Thymus (tissue), 11 donors: Measurements from ENCODE around the gene EIF3F. TPM values are rescaled to one million over a fixed set of nuclear protein-coding genes. Genes with fewer than 3 reads are reported as not detected.

Experiments used
- DNase-seq, 9 donors: peaks; one replicate each; pipeline ENCODE4 v3.0.0-alpha.2; 2013; ENCODE audit warnings: low spot score in 9 of 9, low read depth in 6 of 9, missing footprints in 1 of 9
- H3K27ac ChIP-seq, 2 donors: one replicate each; pipeline ENCODE4 v1.5.1; 2013; ENCODE audit warnings: control low read depth in 1 of 2, low read depth in 1 of 2, low read length in 1 of 2, mild to moderate bottlenecking in 1 of 2, moderate library complexity in 1 of 2
- H3K27me3 ChIP-seq, 2 donors: one replicate each; pipeline ENCODE4 v1.5.1; 2013; ENCODE audit warnings: low read length in 1 of 2; ENCODE audit not compliant: control insufficient read depth in 2 of 2, insufficient read depth in 1 of 2
- H3K36me3 ChIP-seq, 2 donors: one replicate each; pipeline ENCODE4 v1.5.1; 2013; ENCODE audit warnings: low read length in 1 of 2, mild to moderate bottlenecking in 1 of 2, moderate library complexity in 1 of 2; ENCODE audit not compliant: control insufficient read depth in 2 of 2, insufficient read depth in 2 of 2
- H3K4me1 ChIP-seq, 2 donors: one replicate each; pipeline ENCODE4 v1.5.1; 2013; ENCODE audit warnings: low read length in 2 of 2; ENCODE audit not compliant: control insufficient read depth in 2 of 2, insufficient read depth in 2 of 2
- H3K4me3 ChIP-seq, 2 donors: one replicate each; pipeline ENCODE4 v1.5.1; 2013; ENCODE audit warnings: low read length in 2 of 2, control low read depth in 1 of 2, mild to moderate bottlenecking in 1 of 2
- H3K9me3 ChIP-seq, 2 donors: one replicate each; pipeline ENCODE4 v1.5.1; 2013; ENCODE audit warnings: low read length in 1 of 2, mild to moderate bottlenecking in 1 of 2; ENCODE audit not compliant: control insufficient read depth in 2 of 2, insufficient read depth in 1 of 2
- WGBS: extraction: QIAGEN DNeasy Blood & Tissue Kit; methylation state at CpG from one replicate; pipeline ENCODE4 v1.1.7; 2013; 5-methylcytosine and 5-hydroxymethylcytosine counted together
- polyA plus RNA-seq: library from polyadenylated mRNA; stranded (reverse); fragments of 200-250 nt; gene quantifications from one replicate; pipeline ENCODE4 v1.2.3, GENCODE V29; 2013
- total RNA-seq: library from RNA; stranded (reverse); fragments of 120-200 nt; gene quantifications from one replicate; pipeline ENCODE4 v1.2.4, GENCODE V29; 2013
- donor health status: healthy.

Gene EIF3F
- total and polyA plus RNA-seq, 2 donors, result 266 to 281 TPM

DNA sequence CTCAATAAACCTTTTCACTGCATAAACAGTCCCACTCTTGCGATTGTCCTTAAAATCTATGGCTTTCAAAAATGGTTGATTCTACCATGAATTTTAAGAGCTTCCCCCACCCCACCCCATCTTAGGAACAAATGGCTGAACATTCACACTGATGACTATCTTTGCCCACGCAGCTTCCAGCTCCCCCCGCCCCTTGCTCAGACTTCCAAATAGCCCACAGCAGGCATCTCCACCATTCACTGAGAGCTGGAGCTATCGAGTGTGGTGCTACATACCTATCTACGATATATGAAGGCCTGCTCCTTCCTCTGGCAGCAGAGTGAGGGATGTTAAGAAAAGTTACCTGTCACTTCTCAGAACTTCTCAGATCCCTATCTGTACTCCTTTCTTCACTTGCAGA, 26.7 kb downstream of the EIF3F start:
- H3K27ac ChIP-seq, result no peak overlapping the region
- H3K9me3 ChIP-seq, result no peaks in the 10 kb centered on the region
- no peak for DNase-seq
- no peaks in the 10 kb centered on the region for H3K36me3 ChIP-seq
- peaks cover 16 to 39% of the 10 kb centered on the region in 2 donors for H3K27me3 ChIP-seq
- WGBS, result 88% methylated on average over 5 of the region's 5 CpGs
- no peaks in the 10 kb centered on the region for H3K4me1 ChIP-seq
- H3K4me3 ChIP-seq, result no peak overlapping the region

DNA sequence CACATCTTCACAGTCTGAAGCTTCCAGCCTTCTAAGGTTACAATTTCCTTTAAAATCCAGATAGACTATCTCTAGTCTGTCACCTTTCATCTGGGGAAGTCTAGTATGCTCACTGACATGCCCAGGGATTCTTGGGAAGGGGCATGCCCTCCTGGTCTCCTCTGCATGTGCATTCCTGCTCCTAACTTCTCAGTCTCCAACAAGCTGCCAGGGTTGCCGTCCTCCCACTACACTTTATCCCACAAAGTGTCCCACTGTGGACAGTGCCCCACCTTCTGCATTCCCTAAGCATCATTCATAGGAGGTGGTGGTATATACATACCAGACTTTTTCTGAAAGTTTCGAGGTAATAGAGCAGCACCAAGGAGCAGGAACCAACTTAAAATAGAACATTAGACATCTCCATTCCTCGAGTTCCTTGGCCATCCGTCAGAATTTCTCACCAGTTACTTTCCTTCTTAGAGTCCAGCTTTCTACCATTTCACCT, 28.7 kb downstream of the EIF3F start:
- 73% methylated on average over 4 of the region's 4 CpGs for WGBS
- no peaks in the 10 kb centered on the region for H3K4me1 ChIP-seq
- no peaks in the 10 kb centered on the region for H3K9me3 ChIP-seq
- H3K27me3 ChIP-seq, result peaks cover 36 to 57% of the 10 kb centered on the region in 2 donors
- H3K27ac ChIP-seq, result no peak overlapping the region
- H3K4me3 ChIP-seq, result no peak overlapping the region
- DNase-seq, result no peak
- no peaks in the 10 kb centered on the region for H3K36me3 ChIP-seq

DNA sequence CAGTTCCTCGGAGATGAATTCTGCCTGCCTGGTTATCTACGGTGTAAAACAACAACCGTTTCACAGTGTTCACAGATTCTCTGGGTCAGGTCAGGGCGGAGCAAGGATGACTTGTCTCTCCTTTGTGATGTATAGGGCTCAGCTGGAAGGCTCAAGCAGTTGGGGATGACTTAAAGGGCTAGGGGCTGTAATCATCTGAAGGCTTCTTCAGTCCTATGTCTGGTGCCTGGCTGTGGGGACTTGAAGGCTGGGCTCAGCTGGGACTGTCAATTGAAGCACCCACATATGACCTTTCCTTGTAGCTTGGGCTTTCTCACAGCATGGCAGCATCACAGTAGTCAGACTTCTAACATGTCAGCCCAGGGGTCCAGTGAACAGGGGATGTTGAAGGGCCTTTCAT, 29.3 kb downstream of the EIF3F start:
- Histone ChIP-seq H3K4me3 (no peak overlapping the region), H3K9me3 (no peaks in the 10 kb centered on the region), H3K27ac (no peak overlapping the region), H3K27me3 (peaks cover 36 to 64% of the 10 kb centered on the region in 2 donors), H3K4me1 (no peaks in the 10 kb centered on the region), H3K36me3 (no peaks in the 10 kb centered on the region)
- no peak for DNase-seq
- WGBS, result 50% methylated on average over 4 of the region's 4 CpGs

DNA sequence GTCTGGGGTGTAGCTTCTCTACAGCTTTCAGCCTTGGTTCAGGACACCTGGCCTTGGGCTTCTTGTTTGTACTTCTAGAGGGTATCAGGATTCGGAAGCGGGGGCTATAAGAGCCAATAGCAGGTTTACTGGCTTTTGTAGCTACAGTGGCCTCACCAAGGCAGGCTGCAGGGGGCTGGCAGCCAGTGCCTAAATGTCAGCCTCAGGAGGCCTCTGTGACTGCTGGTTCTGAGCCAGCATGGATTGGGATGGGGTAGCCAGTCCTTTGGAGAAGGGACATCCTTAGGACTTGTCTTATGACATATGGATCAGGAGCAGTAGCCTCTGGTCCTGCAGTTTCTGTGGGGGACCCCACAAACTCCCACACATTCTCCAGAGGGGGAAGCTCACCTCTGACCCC, 29.9 kb downstream of the EIF3F start:
- Histone ChIP-seq H3K36me3 (no peaks in the 10 kb centered on the region), H3K27me3 (peaks cover 36 to 64% of the 10 kb centered on the region in 2 donors), H3K4me3 (no peak overlapping the region), H3K27ac (no peak overlapping the region), H3K9me3 (no peaks in the 10 kb centered on the region), H3K4me1 (no peaks in the 10 kb centered on the region)
- no peak for DNase-seq
- 96% methylated on average over 2 of the region's 2 CpGs for WGBS

DNA sequence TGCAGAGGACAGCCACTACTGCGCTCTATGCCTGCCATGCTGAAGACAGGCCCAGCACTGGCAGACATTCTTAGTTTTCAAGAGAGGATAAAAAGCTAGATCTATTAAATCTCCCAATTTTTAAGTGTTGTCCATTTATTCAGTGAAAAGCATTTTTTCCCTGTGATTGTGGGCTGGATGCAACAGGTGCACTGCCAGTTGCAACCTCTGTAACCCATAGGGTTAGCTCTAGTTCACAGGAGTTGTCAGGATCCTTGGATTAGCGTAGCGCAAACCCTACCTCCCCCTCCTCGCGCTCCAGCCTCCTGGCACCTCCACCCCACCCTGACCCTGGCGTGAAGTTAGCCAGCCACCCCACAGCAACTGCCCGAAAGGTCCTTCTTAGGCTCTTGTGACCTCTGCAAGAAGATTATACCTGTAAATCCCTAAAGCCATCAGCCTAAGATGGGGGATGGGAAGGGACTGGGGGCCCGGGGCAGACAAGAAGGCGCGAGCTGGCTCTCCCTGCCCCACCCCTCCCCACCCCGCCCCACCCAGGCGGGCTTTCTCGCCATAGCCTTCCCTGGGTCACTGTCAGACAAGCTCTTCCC, 30.9 kb downstream of the EIF3F start:
- no peaks in the 10 kb centered on the region for H3K9me3 ChIP-seq
- peaks cover 36 to 68% of the 10 kb centered on the region in 2 donors for H3K27me3 ChIP-seq
- no peak overlapping the region for H3K4me3 ChIP-seq
- H3K36me3 ChIP-seq, result no peaks in the 10 kb centered on the region
- WGBS, result 67% methylated on average over 13 of the region's 13 CpGs
- H3K4me1 ChIP-seq, result no peaks in the 10 kb centered on the region
- H3K27ac ChIP-seq, result no peak overlapping the region
- no peak for DNase-seq

DNA sequence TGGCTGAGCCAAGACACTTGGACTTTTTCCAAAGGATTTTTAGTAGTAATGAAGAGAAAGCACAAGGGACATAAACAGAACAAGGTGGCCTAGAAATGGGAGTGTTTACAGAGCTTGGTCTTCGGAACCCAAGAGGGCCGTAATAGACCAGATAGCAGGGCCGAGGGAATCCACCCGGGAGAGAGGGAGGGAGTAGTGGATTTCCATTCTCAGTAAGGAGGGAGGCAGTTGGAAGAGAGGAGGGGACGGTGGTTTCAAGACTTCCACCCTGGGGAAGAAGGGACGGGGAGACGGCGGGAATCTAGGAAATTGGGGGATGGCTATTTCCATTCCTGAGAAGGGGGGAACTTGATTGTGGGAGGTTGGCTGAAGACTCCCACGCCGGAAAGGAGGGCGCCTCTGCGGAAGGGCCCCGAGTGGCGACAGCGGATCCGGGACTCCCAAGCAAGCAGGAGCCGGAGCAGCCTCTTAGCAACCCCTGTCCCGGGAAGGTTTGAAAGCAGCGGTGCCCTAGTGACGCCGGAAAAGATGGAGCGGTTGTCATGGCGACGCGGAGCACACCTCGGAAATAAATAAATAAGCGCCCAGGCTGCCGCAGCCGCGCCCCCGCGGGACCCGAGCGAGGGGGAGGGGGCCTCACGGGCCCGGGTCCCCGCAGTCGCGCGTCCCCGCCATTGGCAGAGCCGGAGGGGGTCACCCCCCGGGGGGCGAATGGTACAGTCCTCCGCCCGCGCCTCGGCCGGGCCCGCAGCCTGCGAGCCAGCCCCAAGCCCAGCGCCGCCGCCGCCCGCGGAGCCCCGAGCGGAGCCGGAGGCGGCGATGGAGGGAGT, 31.6 kb downstream of the EIF3F start:
- no peaks in the 10 kb centered on the region for H3K4me1 ChIP-seq
- H3K4me3 ChIP-seq, result peak overlapping the region in 1 of 2 donors; percentile 43
- H3K36me3 ChIP-seq, result no peaks in the 10 kb centered on the region
- DNase-seq, result peak in 6 of 9 donors; percentile 5 to 66 (median 22)
- 4% methylated on average over 62 of the region's 62 CpGs for WGBS
- H3K27ac ChIP-seq, result no peak overlapping the region
- peaks cover 36 to 68% of the 10 kb centered on the region in 2 donors for H3K27me3 ChIP-seq
- no peaks in the 10 kb centered on the region for H3K9me3 ChIP-seq

DNA sequence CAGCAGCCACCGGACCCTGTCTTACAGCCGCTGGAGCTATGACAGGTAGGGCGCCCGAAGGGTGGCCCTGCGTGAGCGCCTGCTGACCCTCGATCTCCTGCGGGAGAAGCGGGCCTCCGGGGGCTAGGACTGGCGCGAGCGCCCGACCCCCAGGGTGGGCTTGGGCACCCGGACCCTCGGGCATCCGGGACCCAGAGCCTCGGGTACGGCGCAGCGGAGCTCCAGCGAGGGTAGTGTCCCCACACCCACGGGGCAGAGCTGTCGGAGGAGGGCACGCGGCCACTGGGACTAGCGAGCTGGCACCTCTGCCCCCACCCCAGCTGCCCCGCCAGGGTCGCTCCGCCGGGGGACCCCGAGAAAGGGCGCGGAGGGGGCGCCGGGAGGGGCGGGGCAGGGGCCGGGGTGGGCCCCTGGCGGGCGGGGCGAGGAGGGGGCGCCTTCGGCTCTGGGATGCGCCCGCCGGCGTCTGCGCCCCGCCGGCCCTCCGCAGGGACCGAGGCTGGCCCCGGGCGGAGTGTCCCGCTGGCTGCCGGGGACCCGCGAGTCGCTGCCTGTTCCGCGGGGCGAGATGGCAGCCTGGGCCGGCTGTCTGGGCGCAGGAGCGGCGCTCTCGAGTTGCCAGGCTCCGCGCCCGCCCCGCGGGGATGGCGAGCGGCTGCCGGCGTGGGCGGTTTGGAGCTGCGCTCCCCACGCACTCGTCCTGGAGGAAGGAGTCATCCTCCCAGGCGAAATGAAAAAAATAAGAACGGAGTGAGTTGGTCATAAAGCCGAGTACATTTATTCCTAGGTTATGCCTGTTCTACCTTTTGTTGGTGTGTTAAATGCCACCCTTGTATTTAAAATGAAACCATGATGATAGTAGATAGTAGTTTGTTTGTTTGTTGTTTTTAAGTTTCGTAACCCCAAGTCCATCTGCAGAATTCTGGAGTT, 32.4 kb downstream of the EIF3F start:
- H3K27me3 ChIP-seq, result peaks cover 36 to 69% of the 10 kb centered on the region in 2 donors
- DNase-seq, result no peak

DNA sequence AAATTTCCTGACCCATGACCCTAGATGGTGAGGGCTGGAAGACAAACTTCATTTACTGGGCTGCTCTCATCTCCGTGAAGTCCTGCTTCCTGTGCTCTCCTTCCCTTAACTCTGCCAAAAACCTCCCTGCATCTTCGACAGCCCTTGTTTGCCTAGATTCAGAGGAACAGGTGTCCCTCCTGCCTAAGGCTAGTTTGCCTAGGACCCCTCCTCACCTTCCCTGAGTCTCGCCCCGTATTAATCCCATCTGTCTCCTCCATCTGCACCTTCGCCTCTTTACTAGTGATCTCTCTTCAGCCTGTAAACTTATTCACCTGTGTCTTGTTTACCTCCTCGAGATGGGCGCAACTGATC, 33.1 kb downstream of the EIF3F start:
- no peak for DNase-seq
- peaks cover 36 to 68% of the 10 kb centered on the region in 2 donors for H3K27me3 ChIP-seq
- WGBS, result 57% methylated on average over 7 of the region's 7 CpGs

More for the DNA sequence above, 32.4 kb downstream of the EIF3F start:
- H3K36me3 ChIP-seq, result no peaks in the 10 kb centered on the region
- 2% methylated on average over 84 of the region's 84 CpGs for WGBS
- no peaks in the 10 kb centered on the region for H3K9me3 ChIP-seq
- peak overlapping the region in 1 of 2 donors; percentile 43 for H3K4me3 ChIP-seq
- no peak overlapping the region for H3K27ac ChIP-seq
- H3K4me1 ChIP-seq, result no peaks in the 10 kb centered on the region

More for the DNA sequence above, 33.1 kb downstream of the EIF3F start:
- Histone ChIP-seq H3K4me1 (no peaks in the 10 kb centered on the region), H3K4me3 (no peak overlapping the region), H3K27ac (no peak overlapping the region), H3K36me3 (no peaks in the 10 kb centered on the region), H3K9me3 (no peaks in the 10 kb centered on the region)
